ENCODE measurements around the gene HTR1E. TPM values are rescaled to one million over a fixed set of nuclear protein-coding genes. Genes with fewer than 3 reads are reported as not detected.

HTR1E gene
- total and polyA plus RNA-seq, 2 donors (not counting 1 experiment from before 2014, with no cell fraction given), result not detected

GRCh38 chr6:87012743-87013142 lies 75.4 kb downstream of the HTR1E start:
- WGBS (ENCODE audit: insufficient coverage), result 57% methylated on average over 1 of the region's 3 CpGs
- Mint-ChIP-seq H3K4me1 (no peaks in the 10 kb centered on the region), H3K4me3 (no peak overlapping the region), H3K9me3 (ENCODE audit: insufficient read depth) (no peaks in the 10 kb centered on the region), H3K27me3 (peaks cover 5% of the 10 kb centered on the region), H3K27ac (no peak overlapping the region)
- DNase-seq (no peak), ATAC-seq (ENCODE audit: low read depth) (no peak)
- Histone ChIP-seq H3K79me2 (ENCODE audit: control insufficient read depth, insufficient read depth, low read length) (no peaks in the 10 kb centered on the region), H4K20me1 (ENCODE audit: control insufficient read depth, insufficient read depth, low read length, poor library complexity, severe bottlenecking) (no peaks in the 10 kb centered on the region), H3K36me3 (replicated peaks in 1 of 2; ENCODE audit: control extremely low read depth in 1 of 2, control insufficient read depth in 1 of 2, extremely low read depth in 1 of 2, insufficient read depth in 2 of 2, low read length in 1 of 2) (no peaks in the 10 kb centered on the region), H3K4me2 (replicated peaks; ENCODE audit: low read depth, low read length, poor library complexity, severe bottlenecking) (no peak overlapping the region), H2AFZ (ENCODE audit: insufficient read depth, low read depth, low read length, poor library complexity, severe bottlenecking) (no peak overlapping the region), H3K9ac (ENCODE audit: low read length) (no peak overlapping the region), H3K4me1 (ENCODE audit: control insufficient read depth in 2 of 2, insufficient read depth in 2 of 2, low read length in 2 of 2) (no peaks in the 10 kb centered on the region), H3K27me3 (replicated peaks in 1 of 4; ENCODE audit: control extremely low read depth in 1 of 4, control insufficient read depth in 3 of 4, insufficient read depth in 4 of 4, low read length in 3 of 4) (peaks cover 0 to 3% (median 0%) of the 10 kb centered on the region in 4 experiments), H3K9me3 (ENCODE audit: control extremely low read depth in 1 of 3, control insufficient read depth in 2 of 3, insufficient read depth in 1 of 3, low read length in 2 of 3) (peaks cover 0 to 6% (median 0%) of the 10 kb centered on the region in 3 donors), H3K4me3 (ENCODE audit: control extremely low read depth in 1 of 5, extremely low read depth in 1 of 5, insufficient read depth in 1 of 5, low read depth in 2 of 5, low read length in 4 of 5) (no peak overlapping the region), H3K27ac (ENCODE audit: low read length in 2 of 2) (no peak overlapping the region)
- POLR2A ChIA-PET, result no interaction called here
- TF ChIP-seq EZH2 (IDR thresholded peaks at IDR 0.05; ENCODE audit: borderline replicate concordance, insufficient read depth, low read depth, low read length, poor library complexity, severe bottlenecking), result no peak
- TF ChIP-seq, protein P1, sequence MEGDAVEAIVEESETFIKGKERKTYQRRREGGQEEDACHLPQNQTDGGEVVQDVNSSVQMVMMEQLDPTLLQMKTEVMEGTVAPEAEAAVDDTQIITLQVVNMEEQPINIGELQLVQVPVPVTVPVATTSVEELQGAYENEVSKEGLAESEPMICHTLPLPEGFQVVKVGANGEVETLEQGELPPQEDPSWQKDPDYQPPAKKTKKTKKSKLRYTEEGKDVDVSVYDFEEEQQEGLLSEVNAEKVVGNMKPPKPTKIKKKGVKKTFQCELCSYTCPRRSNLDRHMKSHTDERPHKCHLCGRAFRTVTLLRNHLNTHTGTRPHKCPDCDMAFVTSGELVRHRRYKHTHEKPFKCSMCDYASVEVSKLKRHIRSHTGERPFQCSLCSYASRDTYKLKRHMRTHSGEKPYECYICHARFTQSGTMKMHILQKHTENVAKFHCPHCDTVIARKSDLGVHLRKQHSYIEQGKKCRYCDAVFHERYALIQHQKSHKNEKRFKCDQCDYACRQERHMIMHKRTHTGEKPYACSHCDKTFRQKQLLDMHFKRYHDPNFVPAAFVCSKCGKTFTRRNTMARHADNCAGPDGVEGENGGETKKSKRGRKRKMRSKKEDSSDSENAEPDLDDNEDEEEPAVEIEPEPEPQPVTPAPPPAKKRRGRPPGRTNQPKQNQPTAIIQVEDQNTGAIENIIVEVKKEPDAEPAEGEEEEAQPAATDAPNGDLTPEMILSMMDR (IDR thresholded peaks at IDR 0.05), result no peak
- intact Hi-C loops (cut with micrococcal nuclease), result no loop called here
- CTCF ChIA-PET, result no interaction called here

DNA sequence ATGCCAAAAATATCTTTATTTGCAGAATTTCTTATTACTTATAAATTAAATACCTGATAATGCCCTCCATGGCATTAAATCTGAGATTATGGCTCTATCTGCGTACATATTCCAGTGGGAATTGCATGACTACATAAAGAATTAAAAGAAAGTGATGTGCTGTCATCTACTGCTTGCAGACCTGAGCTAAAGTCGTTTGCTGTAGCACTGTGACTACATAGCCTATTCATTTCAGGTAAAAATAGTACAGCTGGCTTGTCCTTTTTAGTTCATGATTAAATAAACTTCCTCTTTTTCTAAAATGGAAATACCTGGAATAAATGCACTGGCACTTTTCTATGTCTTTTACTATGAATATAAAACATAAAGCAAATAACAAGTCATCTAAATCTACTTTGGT lies 79.4 kb downstream of the HTR1E start:
- Histone ChIP-seq H2AFZ (ENCODE audit: insufficient read depth, low read depth, low read length, poor library complexity, severe bottlenecking) (no peak overlapping the region), H3K79me2 (ENCODE audit: control insufficient read depth, insufficient read depth, low read length) (no peaks in the 10 kb centered on the region), H3K27me3 (replicated peaks in 1 of 4; ENCODE audit: control extremely low read depth in 1 of 4, control insufficient read depth in 3 of 4, insufficient read depth in 4 of 4, low read length in 3 of 4) (peaks cover 0 to 3% (median 0%) of the 10 kb centered on the region in 4 experiments), H3K4me3 (ENCODE audit: control extremely low read depth in 1 of 5, extremely low read depth in 1 of 5, insufficient read depth in 1 of 5, low read depth in 2 of 5, low read length in 4 of 5) (no peak overlapping the region), H4K20me1 (ENCODE audit: control insufficient read depth, insufficient read depth, low read length, poor library complexity, severe bottlenecking) (no peaks in the 10 kb centered on the region), H3K9ac (ENCODE audit: low read length) (no peak overlapping the region), H3K4me1 (ENCODE audit: control insufficient read depth in 2 of 2, insufficient read depth in 2 of 2, low read length in 2 of 2) (no peaks in the 10 kb centered on the region), H3K27ac (ENCODE audit: low read length in 2 of 2) (no peak overlapping the region), H3K4me2 (replicated peaks; ENCODE audit: low read depth, low read length, poor library complexity, severe bottlenecking) (no peak overlapping the region), H3K9me3 (ENCODE audit: control extremely low read depth in 1 of 3, control insufficient read depth in 2 of 3, insufficient read depth in 1 of 3, low read length in 2 of 3) (peaks cover 0 to 6% (median 0%) of the 10 kb centered on the region in 3 donors), H3K36me3 (replicated peaks in 1 of 2; ENCODE audit: control extremely low read depth in 1 of 2, control insufficient read depth in 1 of 2, extremely low read depth in 1 of 2, insufficient read depth in 2 of 2, low read length in 1 of 2) (no peaks in the 10 kb centered on the region)
- TF ChIP-seq, protein P1 (IDR thresholded peaks at IDR 0.05), result no peak
- no peak for TF ChIP-seq EZH2 (IDR thresholded peaks at IDR 0.05; ENCODE audit: borderline replicate concordance, insufficient read depth, low read depth, low read length, poor library complexity, severe bottlenecking)
- no peak overlapping the region for H3K27ac Mint-ChIP-seq
- ATAC-seq (ENCODE audit: low read depth), result no peak
- no peak overlapping the region for H3K4me3 Mint-ChIP-seq
- ChIA-PET POLR2A (no interaction called here), CTCF (no interaction called here)
- peaks cover 21% of the 10 kb centered on the region for H3K27me3 Mint-ChIP-seq
- no peaks in the 10 kb centered on the region for H3K9me3 Mint-ChIP-seq (ENCODE audit: insufficient read depth)
- no CpG with 5 or more reads among the region's 2 CpGs for WGBS (ENCODE audit: insufficient coverage)
- no peaks in the 10 kb centered on the region for H3K4me1 Mint-ChIP-seq
- no peak for DNase-seq
- intact Hi-C loops (cut with micrococcal nuclease), result no loop called here

Data from B cell (primary cell).